ENCODE measurements around the gene CAPN15.
"Not testable (repeated sequence)": the region's sequence is repeated elsewhere in the genome, so short reads cannot be mapped to it uniquely, and the experiment has no call there.

CAPN15 gene

DNA sequence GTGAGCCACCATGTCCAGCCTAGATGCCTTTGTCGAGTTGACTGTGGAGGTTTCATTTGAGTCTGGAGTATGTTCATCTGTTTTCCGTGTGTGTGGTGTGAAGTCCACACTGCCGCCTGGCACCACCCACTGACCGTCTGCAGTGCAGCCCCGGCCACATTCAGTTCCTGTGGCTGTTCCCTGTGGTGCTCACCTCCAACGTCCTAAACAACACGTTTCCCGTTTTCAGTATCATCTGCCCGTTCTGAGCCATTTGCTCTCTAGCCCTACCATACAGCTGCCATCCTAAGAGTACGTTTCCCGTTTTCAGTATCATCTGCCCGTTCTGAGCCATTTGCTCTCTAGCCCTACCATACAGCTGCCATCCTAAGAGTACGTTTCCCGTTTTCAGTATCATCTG, 20.0 kb upstream of the CAPN15 start:
- DNase-seq = not testable (repeated sequence)

DNA sequence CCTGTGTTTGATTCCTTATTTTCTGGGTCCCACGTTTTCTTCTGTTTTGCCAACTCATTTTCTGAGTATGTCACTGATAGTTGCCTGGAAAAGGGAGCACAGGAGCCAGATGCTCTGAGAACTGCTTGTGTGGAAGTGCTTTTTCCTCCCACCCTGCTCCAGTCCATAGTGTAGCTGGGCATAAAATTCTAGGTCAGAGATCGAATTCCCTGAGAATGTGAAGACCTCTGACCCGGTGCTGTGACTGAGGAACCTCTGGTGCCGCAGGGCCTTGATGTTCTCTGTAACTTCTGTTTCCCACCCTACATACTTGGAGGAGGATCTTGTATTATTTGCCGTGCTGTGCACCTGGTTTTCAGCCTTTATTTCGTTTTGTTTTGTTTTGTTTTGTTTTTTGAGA, 19.5 kb upstream of the CAPN15 start:
- DNase-seq = no peak

DNA sequence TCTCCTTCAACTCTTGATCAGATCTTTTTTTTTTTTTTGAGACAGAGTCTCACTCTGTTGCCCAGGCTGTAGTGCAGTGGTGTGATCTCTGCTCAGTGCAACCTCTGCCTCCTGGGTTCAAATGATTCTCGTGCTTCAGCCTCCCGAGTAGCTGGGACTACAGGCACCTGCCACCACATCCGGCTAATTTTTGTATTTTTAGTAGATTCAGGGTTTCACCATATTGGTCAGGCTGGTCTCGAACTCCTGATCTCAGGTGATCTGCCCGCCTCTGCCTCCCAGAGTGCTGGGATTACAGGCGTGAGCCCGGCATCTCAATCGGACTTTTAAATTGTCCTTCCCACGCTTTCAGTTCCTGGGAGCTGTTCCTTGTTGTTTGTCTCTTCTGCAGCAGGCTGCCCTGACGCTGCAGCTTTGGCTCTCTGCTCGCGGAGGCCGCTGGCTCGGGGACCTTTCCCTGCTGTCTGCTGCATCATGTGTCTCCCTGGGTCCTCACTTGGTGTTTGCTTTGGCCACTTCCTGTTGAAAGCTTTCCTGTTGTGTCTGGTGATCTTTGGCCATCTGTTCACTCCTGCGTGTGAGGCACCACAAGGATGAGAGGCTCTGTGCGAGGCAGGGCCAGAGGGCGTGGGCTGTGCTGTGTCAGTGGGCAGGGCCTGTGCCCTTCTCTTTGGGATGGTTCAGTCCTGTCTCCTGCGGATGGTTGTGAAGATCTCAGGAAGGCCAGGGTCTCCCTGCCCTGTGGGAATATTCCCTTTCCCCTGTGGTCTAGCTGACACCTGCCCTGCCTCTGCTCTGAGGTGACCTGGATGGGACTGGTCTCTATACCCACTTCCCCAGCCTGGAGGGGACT, 18.4 kb upstream of the CAPN15 start:
- no peak for DNase-seq

- DNase-seq = no peak
Measured at GRCh38 chr16:510066-510825, 17.3 kb upstream of the CAPN15 start.

DNA sequence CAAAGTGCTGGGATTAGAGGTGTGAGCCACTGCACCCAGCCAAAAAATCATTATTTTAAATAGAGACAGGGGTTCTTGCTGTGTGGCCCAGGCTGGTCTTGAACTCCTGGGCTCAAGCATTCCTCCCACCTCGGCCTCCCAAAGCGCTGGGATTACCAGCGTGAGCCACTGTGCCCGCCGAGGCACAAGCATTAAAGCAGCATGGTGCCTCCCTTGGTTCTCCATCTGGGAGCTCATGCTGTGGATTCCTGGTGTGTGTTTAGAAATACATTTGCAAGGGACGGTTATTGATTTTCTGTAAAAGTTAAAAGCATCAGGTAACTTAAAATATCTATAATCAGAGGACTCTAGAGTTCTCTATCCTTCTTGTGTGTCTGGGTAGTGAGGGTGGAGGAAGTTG, 14.7 kb upstream of the CAPN15 start:
- DNase-seq = no peak

DNA sequence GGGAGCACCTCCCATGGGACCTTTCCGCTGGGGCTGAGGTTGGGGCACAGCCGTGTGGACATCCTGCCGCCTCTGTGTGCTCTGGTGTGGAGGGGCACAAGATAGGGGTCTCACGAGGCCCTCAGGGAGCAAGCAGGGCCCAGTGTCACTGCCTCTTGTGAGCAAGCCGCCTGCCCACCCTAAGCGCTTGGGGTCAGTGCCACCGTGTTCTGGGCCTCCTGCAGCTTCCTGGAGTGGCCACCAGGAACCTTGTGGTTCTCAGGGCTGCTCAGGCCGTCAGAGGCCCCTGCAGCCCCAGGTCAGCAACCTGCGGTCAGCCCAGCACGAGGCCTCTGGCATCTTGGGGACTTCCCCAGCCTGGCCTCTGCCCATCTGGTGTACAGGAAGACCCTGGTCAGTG, 13.6 kb upstream of the CAPN15 start:
- DNase-seq = no peak

DNA sequence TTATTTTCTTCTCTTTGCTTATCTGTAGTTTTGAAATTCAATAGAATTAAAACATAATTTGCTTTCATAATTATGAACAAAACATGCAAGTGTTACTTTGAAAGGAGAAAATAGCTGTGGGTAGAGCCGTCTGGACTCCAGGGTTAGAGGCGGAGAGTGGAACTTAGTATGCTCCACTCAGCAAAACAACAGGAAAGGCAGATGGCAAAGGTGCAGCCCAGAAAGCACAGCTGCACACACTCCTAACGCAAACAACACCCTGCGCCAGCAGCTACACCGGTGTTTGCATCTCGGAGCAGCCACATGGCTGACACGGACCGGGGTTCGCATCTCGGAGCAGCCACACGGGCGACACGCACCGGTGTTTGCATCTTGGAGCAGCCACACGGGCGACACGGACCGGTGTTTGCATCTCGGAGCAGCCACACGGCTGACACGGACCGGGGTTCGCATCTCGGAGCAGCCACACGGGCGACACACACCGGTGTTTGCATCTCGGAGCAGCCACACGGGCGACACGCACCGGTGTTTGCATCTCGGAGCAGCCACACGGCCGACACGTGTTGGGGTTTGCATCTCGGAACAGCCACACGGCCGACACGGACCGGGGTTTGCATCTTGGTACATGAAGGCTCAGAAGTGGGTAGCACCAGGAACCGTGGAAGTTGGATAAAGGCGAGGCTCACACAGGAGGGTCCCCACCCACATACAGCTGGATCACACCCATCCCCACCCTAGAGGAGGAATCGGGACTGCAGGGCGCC, 12.2 kb upstream of the CAPN15 start:
- no peak for DNase-seq

GRCh38 chr16:515939-516226, 11.6 kb upstream of the CAPN15 start:
- DNase-seq = no peak

GRCh38 chr16:516301-516700, 11.2 kb upstream of the CAPN15 start:
- no peak for DNase-seq

DNA sequence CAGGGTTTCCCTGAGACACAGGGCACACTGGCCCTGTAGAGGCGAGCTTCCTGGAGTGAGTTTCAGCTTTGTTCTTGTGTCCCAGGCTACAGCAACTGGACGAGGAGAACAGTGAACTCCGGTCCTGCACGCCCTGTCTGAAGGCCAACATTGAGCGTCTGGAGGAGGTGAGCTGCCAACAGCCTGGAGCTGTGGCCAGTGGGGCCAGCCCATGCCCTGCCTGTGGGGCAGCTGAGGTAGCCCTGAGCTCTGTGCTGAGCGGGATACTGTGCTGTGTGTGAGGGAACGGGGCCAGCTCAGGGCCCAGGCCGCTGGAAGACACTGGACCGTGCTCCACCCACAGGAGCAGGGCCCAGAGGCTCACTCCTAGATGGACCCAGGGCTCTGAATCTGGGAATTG, 8.7 kb upstream of the CAPN15 start:
- no peak for DNase-seq

- no peak for DNase-seq
Measured at GRCh38 chr16:519425-519824, 8.1 kb upstream of the CAPN15 start.

DNA sequence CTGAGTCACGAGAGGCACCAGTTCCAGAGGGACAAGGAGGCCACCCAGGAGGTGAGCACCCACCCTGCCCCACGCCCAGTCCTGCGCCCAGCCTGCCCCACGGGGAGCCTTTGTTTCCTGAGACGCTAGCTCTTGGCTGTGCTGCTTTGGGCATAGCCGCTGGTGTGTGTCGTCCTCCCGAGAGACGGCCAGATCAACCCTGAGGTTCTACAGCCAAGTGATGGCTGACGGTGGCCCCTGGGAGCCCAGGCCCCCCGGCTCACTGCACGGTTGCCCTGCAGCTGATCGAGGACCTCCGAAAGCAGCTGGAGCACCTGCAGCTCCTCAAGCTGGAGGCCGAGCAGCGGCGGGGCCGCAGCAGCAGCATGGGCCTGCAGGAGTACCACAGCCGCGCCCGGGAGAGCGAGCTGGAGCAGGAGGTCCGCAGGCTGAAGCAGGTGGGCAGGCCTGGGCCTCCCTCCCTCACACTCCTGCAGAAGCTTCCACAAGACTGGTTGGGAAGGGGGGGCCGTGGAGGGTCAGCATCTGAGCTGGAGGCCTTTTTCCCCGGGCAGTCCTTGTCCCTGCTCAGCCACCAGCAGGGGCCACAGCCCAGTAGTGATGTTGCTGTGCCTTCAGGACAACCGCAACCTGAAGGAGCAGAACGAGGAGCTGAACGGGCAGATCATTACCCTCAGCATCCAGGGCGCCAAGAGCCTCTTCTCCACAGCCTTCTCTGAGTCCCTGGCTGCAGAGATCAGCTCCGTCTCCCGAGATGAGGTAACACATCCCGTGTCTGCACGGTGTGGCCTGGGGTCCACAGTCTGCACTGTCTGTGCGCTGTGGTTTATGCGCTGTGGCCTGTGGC, 7.4 kb upstream of the CAPN15 start:
- DNase-seq = no peak

- DNase-seq = no peak
Measured at GRCh38 chr16:520847-521246, 6.7 kb upstream of the CAPN15 start.

DNA sequence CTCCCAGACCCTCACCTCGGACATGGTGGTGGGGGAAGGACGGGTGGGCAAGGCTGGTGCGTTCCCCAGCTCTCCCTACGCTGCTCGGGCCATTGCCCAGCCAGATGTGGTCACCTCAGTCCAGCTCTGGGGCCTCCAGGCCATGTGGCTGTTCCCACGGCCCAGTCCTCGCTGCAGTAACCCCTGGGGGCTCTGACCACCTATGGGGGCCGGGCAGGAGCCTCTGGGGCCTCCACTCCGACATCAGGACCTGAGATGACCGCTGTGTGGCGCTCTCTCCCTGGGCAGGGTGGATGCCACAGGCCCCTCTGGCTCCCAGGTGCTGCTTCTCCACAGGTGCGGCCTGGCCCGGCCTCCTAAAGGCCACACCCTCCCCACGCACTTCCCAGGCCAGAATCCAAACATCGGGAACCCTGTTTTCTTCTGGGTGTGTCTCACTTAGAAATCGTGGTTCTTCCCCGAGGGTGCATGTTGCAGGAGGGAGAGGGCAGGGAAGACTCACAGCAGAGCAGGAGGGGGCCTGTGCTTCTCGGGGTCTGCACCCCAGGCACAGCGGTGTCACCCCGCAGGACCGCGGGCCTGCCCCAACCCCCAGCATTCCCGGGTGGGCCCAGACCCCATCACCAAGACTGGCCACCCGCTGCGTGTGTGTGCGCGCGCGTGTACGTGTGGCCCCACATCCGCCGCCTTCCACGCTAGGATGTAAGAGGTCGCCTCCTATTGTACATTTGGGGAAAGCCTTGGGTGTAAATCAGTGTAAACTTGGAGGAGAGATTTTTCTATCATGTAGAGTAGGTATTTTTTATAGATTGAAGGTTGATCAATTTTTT, 5.9 kb upstream of the CAPN15 start:
- no peak for DNase-seq

GRCh38 chr16:522320-523096, 5.0 kb upstream of the CAPN15 start:
- DNase-seq = no peak

DNA sequence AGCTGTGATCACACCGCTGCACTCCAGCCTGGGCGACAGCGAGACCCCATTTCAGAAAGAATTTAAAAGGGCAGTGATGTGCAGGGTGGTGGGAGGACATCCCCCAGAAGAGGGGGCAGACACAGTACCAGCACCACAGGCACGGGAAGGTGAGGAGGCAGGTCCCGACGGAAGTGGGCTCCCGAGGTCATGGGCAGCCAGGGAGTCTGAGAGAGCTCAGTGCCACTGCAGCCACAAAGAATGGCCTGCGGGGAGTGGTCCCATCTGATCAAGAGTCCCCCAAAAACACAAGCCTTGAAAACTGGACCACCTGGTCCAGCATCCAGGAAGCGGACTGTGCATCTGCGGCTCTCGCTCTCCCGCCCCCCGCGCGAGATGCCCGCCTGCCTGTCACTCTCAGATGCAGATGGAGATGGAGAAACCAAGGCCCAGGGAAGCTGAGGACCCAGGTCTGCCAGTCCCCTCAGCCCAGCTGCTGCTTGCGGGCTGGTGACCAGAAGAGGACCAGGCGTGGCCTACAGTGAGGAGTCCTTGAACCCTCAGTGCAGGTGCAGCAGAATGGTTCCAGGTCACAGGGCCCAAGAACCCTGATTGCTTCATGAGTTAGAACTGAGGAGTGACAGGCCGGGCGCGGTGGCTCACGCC, 4.3 kb upstream of the CAPN15 start:
- no peak for DNase-seq

DNA sequence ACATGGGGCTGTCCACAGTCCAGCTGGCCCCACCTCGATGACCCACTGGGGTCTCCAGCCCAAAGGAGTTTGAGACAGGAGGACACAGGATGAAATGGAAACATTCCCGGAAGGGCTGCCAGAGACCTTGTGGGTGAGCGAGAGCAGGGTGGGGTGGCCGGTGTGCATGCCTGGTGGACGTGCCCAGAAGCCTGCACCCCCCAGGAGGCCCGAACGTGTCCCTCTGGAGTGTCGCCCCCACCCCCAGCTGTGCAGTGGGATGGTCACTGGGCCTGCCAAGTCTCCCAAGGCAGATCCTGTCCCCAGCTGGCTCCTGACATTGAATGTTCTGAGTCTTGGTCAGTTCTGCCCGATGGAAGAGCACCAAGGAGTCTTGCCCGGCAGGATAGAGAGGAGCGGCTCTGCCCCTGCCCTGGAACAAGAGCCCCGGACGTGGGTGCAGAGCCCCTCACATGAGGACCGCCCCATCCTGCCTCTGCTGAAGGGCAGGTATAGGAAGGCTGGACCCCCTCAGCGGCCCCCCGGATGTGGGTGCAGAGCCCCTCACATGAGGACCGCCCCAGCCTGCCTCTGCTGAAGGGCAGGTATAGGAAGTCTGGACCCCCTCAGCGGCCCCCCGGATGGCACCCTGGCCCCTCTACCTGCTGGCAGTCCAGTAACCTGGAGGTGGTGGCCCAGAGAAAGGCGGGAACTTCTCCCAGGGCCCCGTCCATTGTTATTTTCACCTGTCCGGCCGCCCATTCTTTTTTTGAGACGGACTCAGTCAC, 3.1 kb upstream of the CAPN15 start:
- DNase-seq = no peak

- DNase-seq = no peak
Measured at GRCh38 chr16:525123-525519, 2.4 kb upstream of the CAPN15 start.

- no peak for DNase-seq
Measured at GRCh38 chr16:525520-526180, 1.9 kb upstream of the CAPN15 start.

Measured in effector CD8-positive, alpha-beta T cell (primary cell).